Memory B cell (primary cell): Measurements from ENCODE around the gene COQ9.
"Not testable (repeated sequence)": the region's sequence is repeated elsewhere in the genome, so short reads cannot be mapped to it uniquely, and the experiment has no call there.

Experiments
- ATAC-seq: fragments of 150-1000 bp; cut with Tn5 transposase; 2 replicates; pipeline ENCODE4 v1.10.0; 2021; ENCODE audit warnings: low read depth, mild to moderate bottlenecking, moderate library complexity
- DNase-seq, 2 donors: peaks; one replicate each; pipeline ENCODE4 v3.0.0; 2022; ENCODE audit warnings: low spot score in 2 of 2
- H3K27ac Mint-ChIP-seq: one replicate; pipeline ENCODE4 v1.8.0; 2022; ENCODE audit warnings: mild to moderate bottlenecking, moderate library complexity, mixed read lengths
- H3K27me3 Mint-ChIP-seq: one replicate; pipeline ENCODE4 v1.8.0; 2022; ENCODE audit warnings: mixed read lengths
- H3K36me3 Mint-ChIP-seq: one replicate; pipeline ENCODE4 v1.8.0; 2022; ENCODE audit warnings: mild to moderate bottlenecking, mixed read lengths
- H3K4me1 Mint-ChIP-seq: one replicate; pipeline ENCODE4 v1.8.0; 2022; ENCODE audit warnings: mixed read lengths
- H3K4me3 Mint-ChIP-seq: one replicate; pipeline ENCODE4 v1.8.0; 2022; ENCODE audit warnings: mild to moderate bottlenecking, moderate library complexity, mixed read lengths
- H3K9me3 Mint-ChIP-seq: one replicate; pipeline ENCODE4 v1.8.0; 2022; ENCODE audit warnings: mixed read lengths

Gene COQ9

DNA sequence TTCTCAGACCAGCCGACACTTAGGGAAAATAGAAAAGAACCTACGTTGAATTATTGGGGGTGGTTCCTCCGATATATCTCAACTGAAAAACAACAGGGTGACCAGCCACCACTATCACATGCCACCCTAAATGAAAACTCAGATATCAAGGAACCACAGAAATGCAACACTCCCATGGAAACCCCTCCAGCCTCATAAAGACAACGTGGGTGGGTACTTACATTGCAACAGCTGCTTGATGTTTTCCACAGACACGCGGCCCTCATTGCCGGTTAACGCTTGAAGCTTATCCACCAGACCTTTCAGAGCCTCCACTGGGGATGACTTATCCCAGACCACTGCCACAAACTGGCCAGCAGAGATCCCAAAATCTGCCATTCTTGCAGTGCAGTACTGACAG, 6.7 kb upstream of the COQ9 start:
- DNase-seq, H3K9me3 Mint-ChIP-seq, H3K27ac Mint-ChIP-seq, ATAC-seq, H3K27me3 Mint-ChIP-seq, H3K4me1 Mint-ChIP-seq, H3K4me3 Mint-ChIP-seq: not testable (repeated sequence)
- peaks cover 26% of the 10 kb centered on the region for H3K36me3 Mint-ChIP-seq

DNA sequence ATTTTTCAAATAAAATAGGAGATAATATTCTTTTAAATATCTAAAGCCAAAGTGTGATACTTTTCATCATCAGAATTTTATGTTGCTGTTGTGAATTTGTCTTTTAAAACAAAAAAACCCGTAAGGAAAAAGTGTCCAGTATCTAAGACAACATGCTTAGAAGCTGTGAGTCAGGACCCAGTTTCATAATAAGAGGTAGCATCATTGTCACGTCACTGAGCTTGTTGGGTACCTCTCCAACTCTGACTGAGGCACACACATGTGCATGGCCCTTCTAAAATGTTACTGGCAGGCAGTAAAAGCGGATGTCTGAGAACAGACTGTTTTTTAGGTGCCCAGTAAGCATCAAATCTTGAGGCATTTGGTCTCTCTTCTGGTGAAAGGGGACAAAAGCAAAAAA, 2.6 kb upstream of the COQ9 start:
- Mint-ChIP-seq H3K27ac (no peak overlapping the region), H3K27me3 (no peaks in the 10 kb centered on the region), H3K4me1 (peaks cover 8% of the 10 kb centered on the region), H3K36me3 (peaks cover 12% of the 10 kb centered on the region), H3K9me3 (peaks cover 2% of the 10 kb centered on the region), H3K4me3 (no peak overlapping the region)
- ATAC-seq (no peak), DNase-seq (no peak)

DNA sequence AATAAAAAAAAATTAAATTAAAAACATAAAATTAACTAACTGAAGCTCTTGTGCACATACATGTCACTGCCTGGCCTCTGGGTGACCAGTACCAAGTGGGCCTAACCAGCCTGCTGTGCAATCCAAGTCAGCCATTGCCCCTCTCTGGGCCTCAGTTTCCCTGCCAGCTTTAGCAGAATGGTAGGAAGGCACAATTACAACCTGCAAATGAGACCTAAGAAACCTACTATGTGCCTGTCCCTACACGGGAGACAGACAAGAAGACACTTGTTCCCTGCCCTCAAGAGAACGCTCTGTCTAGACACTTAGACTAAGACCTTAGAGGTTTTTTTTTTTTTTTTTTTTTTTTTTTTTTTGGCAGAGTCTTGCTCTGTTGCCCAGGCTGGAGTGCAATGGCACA, 1.8 kb upstream of the COQ9 start:
- no peak overlapping the region for H3K27ac Mint-ChIP-seq
- H3K9me3 Mint-ChIP-seq: peaks cover 2% of the 10 kb centered on the region
- H3K36me3 Mint-ChIP-seq: peaks cover 4% of the 10 kb centered on the region
- H3K4me1 Mint-ChIP-seq: peaks cover 8% of the 10 kb centered on the region
- ATAC-seq: no peak
- H3K27me3 Mint-ChIP-seq: no peaks in the 10 kb centered on the region
- no peak for DNase-seq
- no peak overlapping the region for H3K4me3 Mint-ChIP-seq

DNA sequence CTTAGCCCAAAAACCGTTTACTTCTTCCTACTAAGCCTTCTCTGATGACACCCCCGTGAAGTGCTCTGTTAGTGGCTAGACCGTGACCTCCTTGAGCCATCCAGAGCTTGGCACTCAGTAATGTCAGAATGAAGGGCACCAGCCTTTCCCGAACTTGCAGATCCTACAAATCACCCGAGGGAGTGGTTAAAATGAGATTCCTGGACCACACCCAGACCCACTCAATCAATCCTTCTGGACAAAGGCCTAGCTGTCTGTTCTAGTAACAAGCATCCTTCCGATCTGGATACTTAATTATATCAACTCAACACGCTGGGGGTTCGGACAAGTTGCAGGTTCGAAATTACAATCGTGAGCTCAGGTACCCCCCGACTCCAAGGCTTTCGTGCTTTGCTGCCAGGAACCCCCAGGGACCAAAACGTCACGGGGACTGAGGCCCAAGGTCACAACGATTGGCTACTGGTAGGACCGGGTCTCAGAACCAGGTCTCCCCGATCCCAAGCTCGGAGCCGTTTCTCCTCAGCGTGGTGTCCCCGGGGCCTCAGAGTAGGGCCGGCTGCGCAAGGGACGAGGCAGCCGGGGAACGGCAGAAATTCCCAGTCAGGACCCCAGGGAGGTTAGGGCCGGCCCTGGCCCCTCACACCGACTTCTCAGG, 621 bp upstream of the COQ9 start:
- Mint-ChIP-seq H3K4me1 (peaks cover 11% of the 10 kb centered on the region), H3K27me3 (no peaks in the 10 kb centered on the region), H3K4me3 (peak overlapping the region; percentile 92), H3K27ac (peak overlapping the region; percentile 96), H3K36me3 (peaks cover 3% of the 10 kb centered on the region), H3K9me3 (no peaks in the 10 kb centered on the region)
- DNase-seq: peak in 1 of 2 donors; percentile 9
- ATAC-seq: peak; percentile 20

DNA sequence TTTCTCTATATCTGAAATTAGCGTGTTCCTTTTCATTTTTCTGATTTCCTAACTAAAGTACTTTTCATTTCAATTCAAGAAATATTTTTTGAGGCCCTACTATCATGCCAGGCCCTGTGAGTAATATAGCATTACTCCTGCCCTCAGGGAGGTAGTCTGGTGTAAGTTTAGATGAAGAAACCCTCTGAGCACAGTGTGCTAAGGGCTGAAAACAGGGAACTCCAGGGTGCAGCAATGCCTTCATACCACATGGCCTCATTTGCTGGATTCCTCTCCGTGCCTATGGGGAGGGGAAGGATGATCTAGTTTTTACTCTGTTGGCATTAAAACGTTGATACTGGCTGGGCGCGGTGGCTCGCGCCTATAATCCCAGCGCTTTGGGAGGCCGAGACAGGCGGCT, 4.7 kb downstream of the COQ9 start:
- ATAC-seq (no peak), DNase-seq (no peak)
- Mint-ChIP-seq H3K9me3 (no peaks in the 10 kb centered on the region), H3K27me3 (no peaks in the 10 kb centered on the region), H3K36me3 (peaks cover 24% of the 10 kb centered on the region), H3K4me3 (no peak overlapping the region), H3K4me1 (peaks cover 6% of the 10 kb centered on the region), H3K27ac (no peak overlapping the region)

DNA sequence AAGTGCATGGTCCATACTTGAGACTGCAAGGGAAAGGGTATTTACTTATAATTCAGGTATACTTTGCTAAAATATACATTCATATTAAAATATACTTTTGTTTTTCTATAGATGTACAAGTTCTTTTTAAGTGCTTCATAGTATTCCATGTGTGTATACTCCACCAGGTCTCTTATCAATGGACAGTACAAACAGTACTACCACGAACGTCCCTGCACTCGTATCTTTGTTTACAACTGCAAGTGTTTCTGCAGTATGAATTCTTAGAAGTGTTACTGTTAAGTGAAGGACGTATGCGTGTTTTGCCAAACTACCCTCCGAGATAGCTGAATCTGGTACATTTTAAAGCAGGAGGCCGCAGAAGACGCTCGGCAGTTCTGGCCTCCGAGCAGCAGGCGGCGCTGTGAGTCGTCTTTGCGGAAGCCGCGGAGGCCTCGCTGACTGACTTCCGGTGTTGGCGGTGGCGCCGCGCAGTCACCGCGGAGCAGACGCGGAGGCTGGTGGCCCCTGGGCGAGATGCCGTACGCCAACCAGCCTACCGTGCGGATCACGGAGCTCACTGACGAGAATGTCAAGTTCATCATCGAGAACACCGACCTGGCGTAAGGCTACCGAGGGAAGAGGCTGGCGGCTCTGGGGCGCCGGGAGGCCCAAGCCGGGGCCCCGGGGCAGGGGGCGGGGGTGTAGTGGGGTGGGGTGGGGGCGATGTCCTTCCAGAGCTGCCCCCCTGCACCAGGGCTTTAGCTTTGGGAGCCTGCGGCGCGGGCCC, 15.1 kb downstream of the COQ9 start, which contains the start of gene POLR2C:
TSS of gene POLR2C (plus strand) at position 471 of the 769 bp plus-strand sequence. CDS start at position 517, 46 bp downstream.
- H3K36me3 Mint-ChIP-seq: peaks cover 17% of the 10 kb centered on the region
- ATAC-seq (peak; percentile 97), DNase-seq (peak; percentile 94 to 97)
- peaks cover 13% of the 10 kb centered on the region for H3K4me1 Mint-ChIP-seq
- H3K4me3 Mint-ChIP-seq: peak within 1 kb of the TSS; percentile 100
- H3K27me3 Mint-ChIP-seq: no peaks in the 10 kb centered on the region
- no peaks in the 10 kb centered on the region for H3K9me3 Mint-ChIP-seq
- H3K27ac Mint-ChIP-seq: peak within 1 kb of the TSS; percentile 94

- ATAC-seq (no peak), DNase-seq (no peak)
- peak overlapping the region; percentile 100 for H3K4me3 Mint-ChIP-seq
- H3K27me3 Mint-ChIP-seq: no peaks in the 10 kb centered on the region
- no peaks in the 10 kb centered on the region for H3K9me3 Mint-ChIP-seq
- H3K4me1 Mint-ChIP-seq: peaks cover 13% of the 10 kb centered on the region
- peaks cover 21% of the 10 kb centered on the region for H3K36me3 Mint-ChIP-seq
- peak overlapping the region; percentile 94 for H3K27ac Mint-ChIP-seq
Observed at GRCh38 chr16:57462978-57463362, 15.7 kb downstream of the COQ9 start.

DNA sequence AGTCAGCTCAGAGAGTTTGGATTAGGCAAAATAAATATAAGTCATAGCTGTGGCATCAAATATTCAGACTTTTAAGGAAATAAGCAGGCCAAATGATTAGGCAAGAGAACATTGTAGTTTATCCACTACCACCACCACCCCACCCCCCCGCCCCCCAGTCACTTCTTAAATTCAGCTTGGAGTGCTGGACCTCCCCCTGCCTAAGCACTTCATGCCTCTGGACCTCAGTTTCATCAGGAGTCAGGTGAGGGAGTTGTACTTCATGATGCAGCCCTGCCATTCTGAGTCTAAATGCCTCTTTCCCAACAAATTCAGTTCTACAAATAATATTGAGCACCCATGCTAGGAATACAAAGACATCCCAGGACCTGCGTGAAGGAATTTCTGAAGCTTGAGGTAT, 17.2 kb downstream of the COQ9 start:
- peak overlapping the region; percentile 42 for H3K27ac Mint-ChIP-seq
- DNase-seq (no peak), ATAC-seq (no peak)
- H3K27me3 Mint-ChIP-seq: no peaks in the 10 kb centered on the region
- H3K4me1 Mint-ChIP-seq: peaks cover 13% of the 10 kb centered on the region
- H3K4me3 Mint-ChIP-seq: no peak overlapping the region
- H3K36me3 Mint-ChIP-seq: peaks cover 32% of the 10 kb centered on the region
- H3K9me3 Mint-ChIP-seq: no peaks in the 10 kb centered on the region

DNA sequence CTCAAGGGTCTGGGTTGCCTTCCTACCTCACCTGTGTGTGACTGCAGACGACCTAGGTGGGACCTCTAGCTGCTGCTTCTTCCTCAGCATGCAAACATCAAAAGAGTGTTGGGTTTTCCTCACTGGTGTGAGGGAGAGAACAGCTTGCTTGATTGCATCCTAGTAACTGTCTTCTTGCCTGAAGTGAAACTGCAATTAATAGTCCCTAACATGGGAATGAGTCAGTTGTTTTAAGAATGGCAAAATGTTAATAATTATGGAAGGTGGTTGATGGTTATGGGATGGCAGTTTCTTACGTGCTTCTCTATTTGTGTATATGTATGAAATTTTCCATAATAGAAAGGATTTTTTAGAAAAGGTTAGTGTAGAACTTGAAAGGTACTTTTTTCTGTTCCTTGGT, 21.1 kb downstream of the COQ9 start:
- H3K4me3 Mint-ChIP-seq: no peak overlapping the region
- peaks cover 40% of the 10 kb centered on the region for H3K36me3 Mint-ChIP-seq
- ATAC-seq: no peak
- no peaks in the 10 kb centered on the region for H3K27me3 Mint-ChIP-seq
- no peak for DNase-seq
- no peaks in the 10 kb centered on the region for H3K9me3 Mint-ChIP-seq
- H3K27ac Mint-ChIP-seq: peak overlapping the region; percentile 20
- peaks cover 13% of the 10 kb centered on the region for H3K4me1 Mint-ChIP-seq

DNA sequence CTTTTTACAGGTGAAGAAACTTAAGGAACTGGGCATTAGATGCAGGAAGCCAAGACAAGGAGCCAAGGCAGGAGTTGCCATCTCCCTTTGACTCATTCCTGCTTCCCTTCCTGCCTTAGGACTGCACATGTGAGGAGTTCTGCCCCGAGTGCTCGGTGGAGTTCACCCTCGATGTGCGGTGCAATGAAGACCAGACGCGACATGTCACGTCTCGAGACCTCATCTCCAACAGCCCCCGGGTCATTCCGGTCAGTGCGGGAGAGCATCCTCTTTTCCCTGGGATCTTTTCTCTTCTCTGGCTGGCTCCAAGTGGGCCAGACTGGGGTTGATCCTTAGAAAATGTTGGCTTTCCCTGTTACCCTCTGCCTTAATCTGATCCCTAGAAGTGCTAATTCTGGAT, 21.8 kb downstream of the COQ9 start:
- H3K9me3 Mint-ChIP-seq: no peaks in the 10 kb centered on the region
- peaks cover 13% of the 10 kb centered on the region for H3K4me1 Mint-ChIP-seq
- no peaks in the 10 kb centered on the region for H3K27me3 Mint-ChIP-seq
- peaks cover 39% of the 10 kb centered on the region for H3K36me3 Mint-ChIP-seq
- DNase-seq (no peak), ATAC-seq (no peak)
- peak overlapping the region; percentile 20 for H3K27ac Mint-ChIP-seq
- no peak overlapping the region for H3K4me3 Mint-ChIP-seq

GRCh38 chr16:57469917-57470470, 22.7 kb downstream of the COQ9 start:
- Mint-ChIP-seq H3K36me3 (peaks cover 34% of the 10 kb centered on the region), H3K9me3 (no peaks in the 10 kb centered on the region)

GRCh38 chr16:57470711-57471110, 23.4 kb downstream of the COQ9 start:
- peaks cover 8% of the 10 kb centered on the region for H3K4me1 Mint-ChIP-seq
- no peaks in the 10 kb centered on the region for H3K27me3 Mint-ChIP-seq
- H3K27ac Mint-ChIP-seq: no peak overlapping the region
- DNase-seq (no peak), ATAC-seq (no peak)
- H3K36me3 Mint-ChIP-seq: peaks cover 32% of the 10 kb centered on the region
- no peaks in the 10 kb centered on the region for H3K9me3 Mint-ChIP-seq
- H3K4me3 Mint-ChIP-seq: no peak overlapping the region

More at GRCh38 chr16:57469917-57470470, 22.7 kb downstream of the COQ9 start:
- Mint-ChIP-seq H3K4me3 (no peak overlapping the region), H3K27me3 (no peaks in the 10 kb centered on the region), H3K4me1 (peaks cover 7% of the 10 kb centered on the region), H3K27ac (no peak overlapping the region)
- ATAC-seq (no peak), DNase-seq (no peak)

DNA sequence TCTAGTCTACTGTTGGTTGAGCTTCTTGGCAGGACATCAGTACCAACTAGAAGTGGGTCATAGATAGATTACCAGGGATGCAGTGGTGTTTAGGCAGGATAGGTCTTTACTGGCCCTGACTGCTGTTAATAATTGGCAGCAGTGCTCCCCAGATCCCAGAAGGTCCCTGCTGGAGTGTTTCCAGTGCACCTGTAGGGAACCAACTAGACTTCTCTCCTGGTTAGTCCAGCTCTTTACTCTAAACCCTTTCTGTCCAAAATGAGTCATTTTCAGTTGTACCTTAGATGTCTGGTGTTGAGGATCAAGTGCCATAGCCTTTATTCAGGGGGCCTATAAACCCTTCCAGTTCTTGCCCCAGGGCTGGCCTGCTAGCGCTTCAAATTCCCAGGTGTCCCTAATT, 23.9 kb downstream of the COQ9 start:
- Mint-ChIP-seq H3K27ac (no peak overlapping the region), H3K4me1 (peaks cover 8% of the 10 kb centered on the region), H3K4me3 (no peak overlapping the region), H3K27me3 (no peaks in the 10 kb centered on the region), H3K9me3 (no peaks in the 10 kb centered on the region), H3K36me3 (peaks cover 27% of the 10 kb centered on the region)
- ATAC-seq (no peak), DNase-seq (no peak)

DNA sequence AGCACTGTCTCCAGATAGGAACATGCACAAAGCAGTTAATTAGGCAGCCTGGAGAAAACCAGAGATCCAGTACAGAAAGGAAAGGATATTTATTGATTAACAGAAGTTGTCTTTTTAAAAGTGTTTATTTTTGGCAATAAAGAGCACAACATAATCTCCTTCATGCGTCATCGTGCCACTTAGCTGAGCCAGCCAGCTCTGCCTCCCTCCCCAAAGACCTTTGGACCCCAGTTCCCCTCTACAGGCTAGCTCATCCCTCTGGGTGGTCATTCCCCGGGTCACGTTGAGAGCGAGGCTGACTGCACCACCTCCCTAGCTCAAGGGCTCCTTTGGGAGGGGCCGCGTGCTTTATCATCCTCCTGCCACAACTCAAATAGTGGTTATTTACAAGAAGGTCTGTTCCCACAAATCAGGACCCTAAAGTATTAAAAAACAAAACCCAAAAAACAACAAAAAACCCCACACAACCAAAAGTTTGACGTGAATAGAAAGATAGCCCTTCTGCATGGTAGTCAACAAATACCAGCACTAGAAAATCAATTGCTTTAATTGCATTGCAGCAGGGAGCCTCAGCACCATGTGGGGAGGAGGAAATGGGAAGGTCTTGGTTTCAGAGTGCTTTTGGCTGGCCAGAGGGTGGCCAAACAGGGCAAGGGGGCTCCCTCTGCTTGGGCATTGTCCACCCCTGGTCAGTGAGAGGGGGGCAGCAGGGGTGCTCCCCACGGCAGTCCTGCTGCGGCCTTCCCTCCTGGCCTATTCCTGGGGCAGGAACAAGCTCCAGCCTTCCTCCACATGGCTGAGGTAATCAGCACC, 24.8 kb downstream of the COQ9 start:
- peaks cover 27% of the 10 kb centered on the region for H3K36me3 Mint-ChIP-seq
- ATAC-seq: no peak
- peaks cover 11% of the 10 kb centered on the region for H3K4me1 Mint-ChIP-seq
- no peaks in the 10 kb centered on the region for H3K27me3 Mint-ChIP-seq
- H3K9me3 Mint-ChIP-seq: no peaks in the 10 kb centered on the region
- DNase-seq: no peak
- H3K27ac Mint-ChIP-seq: peak overlapping the region; percentile 7
- no peak overlapping the region for H3K4me3 Mint-ChIP-seq
